ENCODE measurements around the gene LRWD1.

Gene LRWD1

GRCh38 chr7:102464577-102465280, at the start of gene LRWD1, which contains the start of gene ALKBH4:
TSS of gene LRWD1 (plus strand) at chr7:102464984. CDS start at chr7:102465081, 97 bp downstream.
TSS of gene ALKBH4 (minus strand) at chr7:102464863. CDS start at chr7:102464836, 27 bp downstream.
- peak; percentile 88 for DNase-seq

GRCh38 chr7:102415685-102416225, 49.0 kb upstream of the LRWD1 start:
- no peak for DNase-seq

GRCh38 chr7:102416406-102416805, 48.4 kb upstream of the LRWD1 start:
- no peak for DNase-seq

GRCh38 chr7:102417105-102417504, 47.7 kb upstream of the LRWD1 start:
- DNase-seq, result no peak

GRCh38 chr7:102418592-102418991, 46.2 kb upstream of the LRWD1 start:
- no peak for DNase-seq

- no peak for DNase-seq
These were observed 43.0 kb upstream of the LRWD1 start for GRCh38 chr7:102421706-102422240.

- DNase-seq, result no peak
These were observed 40.6 kb upstream of the LRWD1 start for GRCh38 chr7:102424129-102424551.

- no peak for DNase-seq
These were observed 40.0 kb upstream of the LRWD1 start for GRCh38 chr7:102424787-102425218.

GRCh38 chr7:102425639-102426267, 39.0 kb upstream of the LRWD1 start:
- no peak for DNase-seq

- no peak for DNase-seq
These were observed 38.3 kb upstream of the LRWD1 start for GRCh38 chr7:102426268-102427018.

GRCh38 chr7:102427019-102427405, 37.8 kb upstream of the LRWD1 start:
- no peak for DNase-seq

GRCh38 chr7:102429141-102429899, 35.5 kb upstream of the LRWD1 start:
- DNase-seq, result no peak

GRCh38 chr7:102431617-102432298, 33.0 kb upstream of the LRWD1 start:
- peak; percentile 71 for DNase-seq

GRCh38 chr7:102432442-102433218, 32.2 kb upstream of the LRWD1 start:
- no peak for DNase-seq

- DNase-seq, result peak; percentile 34
These were observed 31.4 kb upstream of the LRWD1 start, which contains the start of gene ORAI2 for GRCh38 chr7:102433219-102434038. TSS of gene ORAI2 (plus strand) at chr7:102433575. CDS start at chr7:102438957, 5,382 bp downstream.

- no peak for DNase-seq
These were observed 30.7 kb upstream of the LRWD1 start for GRCh38 chr7:102434039-102434486.

GRCh38 chr7:102436118-102436517, 28.7 kb upstream of the LRWD1 start:
- DNase-seq, result no peak

GRCh38 chr7:102439963-102440795, 24.6 kb upstream of the LRWD1 start:
- no peak for DNase-seq

Measured in NCI-H2107 (cell line).